Lung (tissue), 12 donors: ENCODE results near the gene CASKIN2. TPM values are rescaled to one million over a fixed set of nuclear protein-coding genes. Genes with fewer than 3 reads are reported as not detected.

Source experiments
- ATAC-seq: fragments of 200-7000 bp; cut with Tn5 transposase; one replicate; pipeline ENCODE4 v1.9.1; 2020; ENCODE audit warnings: moderate number of reproducible peaks; ENCODE audit not compliant: insufficient read depth, low FRiP score
- DNase-seq, 3 donors: peaks; one replicate each; pipeline ENCODE4 v3.0.0-alpha.2; 2013 to 2017
- H3K27ac ChIP-seq, 2 donors: one replicate each; pipeline ENCODE4 v1.5.1; 2013; ENCODE audit warnings: mild to moderate bottlenecking in 2 of 2, moderate library complexity in 2 of 2, control low read depth in 1 of 2, inconsistent platforms in 1 of 2, low read depth in 1 of 2, low read length in 1 of 2
- H3K27me3 ChIP-seq, 3 donors: one replicate each; pipeline ENCODE4 v1.5.1; 2013; ENCODE audit warnings: low read length in 2 of 3; ENCODE audit not compliant: control insufficient read depth in 3 of 3, insufficient read depth in 3 of 3
- H3K36me3 ChIP-seq, 4 donors: one replicate each; pipeline ENCODE4 v1.5.1; 2013; ENCODE audit warnings: low read length in 4 of 4, mild to moderate bottlenecking in 1 of 4, moderate library complexity in 1 of 4; ENCODE audit not compliant: control insufficient read depth in 4 of 4, insufficient read depth in 4 of 4
- H3K4me1 ChIP-seq, 5 donors: one replicate each; pipeline ENCODE4 v1.5.1; 2013; ENCODE audit warnings: low read length in 5 of 5, mild to moderate bottlenecking in 2 of 5, moderate library complexity in 1 of 5; ENCODE audit not compliant: control insufficient read depth in 5 of 5, insufficient read depth in 5 of 5
- H3K4me3 ChIP-seq: one replicate; pipeline ENCODE4 v1.5.1; 2013; ENCODE audit warnings: mild to moderate bottlenecking, control low read depth, moderate library complexity
- H3K9ac ChIP-seq, 2 donors: one replicate each; pipeline ENCODE4 v1.5.1; 2013; ENCODE audit warnings: low read length in 2 of 2, control low read depth in 1 of 2; ENCODE audit not compliant: insufficient read depth in 1 of 2
- H3K9me3 ChIP-seq, 4 donors: one replicate each; pipeline ENCODE4 v1.5.1; 2013; ENCODE audit warnings: low read length in 3 of 4, mild to moderate bottlenecking in 1 of 4, moderate library complexity in 1 of 4; ENCODE audit not compliant: control insufficient read depth in 4 of 4, insufficient read depth in 3 of 4
- WGBS, 2 donors: extraction: QIAGEN DNeasy Blood & Tissue Kit; methylation state at CpG; one replicate each; pipeline ENCODE4 v1.1.7; 2013; 5-methylcytosine and 5-hydroxymethylcytosine counted together
- polyA plus RNA-seq, 2 donors: library from polyadenylated mRNA; stranded (reverse); fragments of 200-250 nt; gene quantifications; one replicate each; pipeline ENCODE4 v1.2.1, GENCODE V29; 2013
- total RNA-seq, 2 donors: library from RNA; depleted of rRNA in 1 of 2; stranded (reverse); fragments of >200 nt in 1 of 2; gene quantifications; one replicate each; pipeline ENCODE4 v1.2.1, GENCODE V29; 2014 to 2021
- TF ChIP-seq, protein P1 (sequence below): IDR thresholded peaks from 2 replicates; pipeline ENCODE4 v1.5.1; 2012; ENCODE audit warnings: mild to moderate bottlenecking; ENCODE audit errors: control extremely low read depth, extremely low read depth
- donor health status: control.
- donor health status: control.
- donor health status: Bipolar disorder and iron deficiency.
- donor health status: healthy.
- donor health status: DM: yes; HTN: yes; CAD: no.

The CASKIN2 gene
- total and polyA plus RNA-seq, 4 donors, result 22.3 to 81.5 (median 35.1) TPM

DNA sequence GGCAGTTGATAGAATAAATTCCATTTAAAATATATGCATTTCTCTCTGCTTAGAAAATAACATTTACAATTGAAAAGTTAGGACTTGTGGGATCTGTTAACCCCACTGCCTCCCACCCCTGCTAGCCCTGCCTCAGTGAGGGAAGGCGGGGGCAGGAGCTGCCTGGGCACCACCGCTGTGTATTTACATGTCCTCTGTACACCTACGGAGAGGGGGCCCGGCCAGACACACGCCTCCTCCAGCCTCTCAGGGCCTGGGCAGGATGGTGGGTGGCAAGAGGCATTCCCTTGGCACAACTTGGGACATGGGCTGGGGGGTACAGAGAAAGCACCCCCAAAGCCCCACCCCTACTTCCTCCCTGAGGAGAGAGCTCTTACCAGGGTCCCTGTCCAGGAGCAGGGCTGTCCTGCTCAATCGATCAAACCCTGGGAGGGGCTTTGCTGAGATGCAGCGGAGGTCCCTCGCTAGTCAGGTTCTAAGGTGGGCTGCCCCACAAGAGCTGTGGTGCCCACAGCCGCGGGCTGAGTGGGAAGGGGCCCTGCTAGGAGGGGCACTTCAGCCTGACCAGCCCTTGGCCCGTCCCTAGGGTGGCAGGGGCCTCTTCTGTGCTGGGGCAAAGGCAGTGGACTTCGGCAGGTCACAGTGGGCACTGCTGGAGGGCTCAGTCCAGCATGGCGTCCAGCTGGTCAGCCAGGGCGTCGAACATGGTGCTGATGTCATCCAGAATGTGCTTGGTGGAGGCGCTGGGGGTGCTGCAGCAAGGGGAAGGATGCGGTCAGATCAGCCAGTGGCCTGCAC is 14.7 kb downstream of the CASKIN2 start:
- Histone ChIP-seq H3K9ac (no peak overlapping the region), H3K27ac (peak overlapping the region in 1 of 2 donors; percentile 54), H3K36me3 (peaks cover 0 to 83% (median 15%) of the 10 kb centered on the region in 4 donors), H3K27me3 (no peaks in the 10 kb centered on the region), H3K9me3 (no peaks in the 10 kb centered on the region), H3K4me3 (no peak overlapping the region), H3K4me1 (no peaks in the 10 kb centered on the region)
- DNase-seq (no peak), ATAC-seq (no peak)
- 82 to 90% methylated on average over 16 to 17 of the region's 17 CpGs for WGBS, 2 donors
- TF ChIP-seq, protein P1, sequence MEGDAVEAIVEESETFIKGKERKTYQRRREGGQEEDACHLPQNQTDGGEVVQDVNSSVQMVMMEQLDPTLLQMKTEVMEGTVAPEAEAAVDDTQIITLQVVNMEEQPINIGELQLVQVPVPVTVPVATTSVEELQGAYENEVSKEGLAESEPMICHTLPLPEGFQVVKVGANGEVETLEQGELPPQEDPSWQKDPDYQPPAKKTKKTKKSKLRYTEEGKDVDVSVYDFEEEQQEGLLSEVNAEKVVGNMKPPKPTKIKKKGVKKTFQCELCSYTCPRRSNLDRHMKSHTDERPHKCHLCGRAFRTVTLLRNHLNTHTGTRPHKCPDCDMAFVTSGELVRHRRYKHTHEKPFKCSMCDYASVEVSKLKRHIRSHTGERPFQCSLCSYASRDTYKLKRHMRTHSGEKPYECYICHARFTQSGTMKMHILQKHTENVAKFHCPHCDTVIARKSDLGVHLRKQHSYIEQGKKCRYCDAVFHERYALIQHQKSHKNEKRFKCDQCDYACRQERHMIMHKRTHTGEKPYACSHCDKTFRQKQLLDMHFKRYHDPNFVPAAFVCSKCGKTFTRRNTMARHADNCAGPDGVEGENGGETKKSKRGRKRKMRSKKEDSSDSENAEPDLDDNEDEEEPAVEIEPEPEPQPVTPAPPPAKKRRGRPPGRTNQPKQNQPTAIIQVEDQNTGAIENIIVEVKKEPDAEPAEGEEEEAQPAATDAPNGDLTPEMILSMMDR, result no peak

DNA sequence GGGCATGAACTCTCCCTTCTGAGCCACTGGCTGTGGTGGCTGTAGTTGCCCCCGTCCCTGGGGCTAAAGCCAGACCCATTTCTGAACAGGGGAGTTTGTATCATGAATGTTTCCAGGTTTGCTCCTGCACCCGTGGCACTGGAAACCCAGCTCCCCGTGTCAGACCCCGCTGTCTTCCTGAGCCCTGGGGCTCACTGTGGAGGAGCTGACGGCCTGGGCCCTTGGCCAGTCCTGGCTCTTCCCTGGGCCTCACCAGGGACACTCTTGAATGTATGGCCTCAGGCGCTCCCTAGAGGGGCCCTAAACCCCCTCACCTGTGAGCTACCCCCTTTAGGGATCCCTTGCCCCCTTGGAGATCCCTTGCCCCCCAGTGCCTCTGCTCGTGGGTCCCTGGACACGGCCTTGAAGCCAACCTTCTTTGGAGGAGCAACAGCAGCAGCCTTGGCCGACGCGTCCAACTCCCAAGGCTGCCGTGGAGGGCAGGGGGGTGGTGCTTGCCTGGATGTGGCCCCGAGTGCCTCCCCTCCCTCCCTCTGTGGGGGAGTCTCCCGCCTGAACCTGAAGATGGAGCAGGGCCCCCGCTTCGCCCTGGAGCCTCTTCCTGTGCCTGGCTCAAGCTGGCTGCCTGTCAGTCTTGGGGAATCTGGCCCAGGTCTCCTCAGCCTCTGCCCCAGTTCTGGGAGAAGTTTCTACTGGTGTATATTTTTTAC is 15.9 kb downstream of the CASKIN2 start:
- H3K9ac ChIP-seq, result no peak overlapping the region
- no peaks in the 10 kb centered on the region for H3K9me3 ChIP-seq
- H3K4me3 ChIP-seq, result no peak overlapping the region
- DNase-seq, result no peak
- H3K27me3 ChIP-seq, result no peaks in the 10 kb centered on the region
- 57 to 59% methylated on average over 16 of the region's 16 CpGs for WGBS, 2 donors
- H3K27ac ChIP-seq, result peak overlapping the region in 1 of 2 donors; percentile 15
- peaks cover 0 to 83% (median 15%) of the 10 kb centered on the region in 4 donors for H3K36me3 ChIP-seq
- TF ChIP-seq, protein P1, result no peak
- ATAC-seq, result no peak
- H3K4me1 ChIP-seq, result no peaks in the 10 kb centered on the region

DNA sequence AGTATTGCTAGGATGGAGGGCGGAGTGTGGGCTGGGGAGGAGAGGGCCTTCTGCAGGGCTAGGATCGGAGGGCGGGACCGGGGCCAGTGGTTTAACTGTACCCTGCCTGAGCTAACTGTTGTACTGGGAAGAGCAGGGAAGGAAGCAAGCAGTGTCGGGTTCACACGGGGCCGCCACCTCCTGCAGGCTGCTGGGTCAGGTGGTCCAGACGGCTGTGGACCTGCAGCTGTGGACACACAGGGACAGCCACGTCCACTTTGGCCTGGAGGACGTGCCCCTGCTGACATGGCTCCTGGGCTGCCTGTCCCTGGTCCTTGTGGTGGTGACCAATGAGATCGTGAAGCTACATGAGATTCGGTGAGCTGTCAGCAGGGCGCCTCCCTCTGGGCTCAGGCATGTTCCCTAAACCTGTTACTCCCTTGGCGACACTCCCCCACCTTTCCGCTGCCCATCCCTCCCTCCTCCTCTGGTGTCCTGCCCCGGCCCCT is 16.6 kb downstream of the CASKIN2 start:
- no peaks in the 10 kb centered on the region for H3K9me3 ChIP-seq
- no peaks in the 10 kb centered on the region for H3K27me3 ChIP-seq
- H3K9ac ChIP-seq, result no peak overlapping the region
- no peaks in the 10 kb centered on the region for H3K4me1 ChIP-seq
- DNase-seq (no peak), ATAC-seq (no peak)
- peak overlapping the region in 1 of 2 donors; percentile 40 for H3K27ac ChIP-seq
- TF ChIP-seq, protein P1, result no peak
- H3K36me3 ChIP-seq, result peaks cover 0 to 83% (median 20%) of the 10 kb centered on the region in 4 donors
- no peak overlapping the region for H3K4me3 ChIP-seq
- 37 to 51% methylated on average over 16 of the region's 16 CpGs for WGBS, 2 donors
